Astrocyte (in vitro differentiated cells and primary cell): ENCODE measurements around the gene COL4A6.

Experiments
- EZH2 ChIP-seq: IDR thresholded peaks from 2 replicates; pipeline ENCODE4 v1.6.1; 2012; ENCODE audit warnings: mild to moderate bottlenecking, low read length, inconsistent platforms; ENCODE audit not compliant: insufficient read depth
- TF ChIP-seq, protein P1 (sequence below): IDR thresholded peaks from 2 replicates; pipeline ENCODE4 v1.5.1; 2011; ENCODE audit warnings: low read depth, mild to moderate bottlenecking, inconsistent platforms, low read length, moderate library complexity; ENCODE audit not compliant: insufficient read depth

DNA sequence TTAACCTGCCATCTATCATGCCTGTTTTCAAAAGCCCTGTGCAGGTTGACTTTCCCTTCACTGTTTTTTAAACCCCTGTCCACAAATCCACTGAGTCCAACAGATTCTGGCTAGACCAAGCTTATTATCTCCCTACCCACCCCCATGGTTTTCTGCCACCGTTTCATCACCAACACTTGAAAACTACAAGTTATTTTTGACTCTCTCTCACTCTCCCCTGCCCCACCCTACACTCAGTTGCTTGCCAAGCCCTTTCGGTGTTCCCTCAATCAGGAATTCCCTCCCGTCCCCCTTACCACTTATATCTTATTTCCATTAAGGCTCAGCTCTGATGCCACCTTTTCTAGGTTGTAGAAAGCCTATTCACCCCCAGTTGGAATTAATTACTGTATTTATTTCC is 316.9 kb downstream of the COL4A6 start:
- TF ChIP-seq, protein P1, sequence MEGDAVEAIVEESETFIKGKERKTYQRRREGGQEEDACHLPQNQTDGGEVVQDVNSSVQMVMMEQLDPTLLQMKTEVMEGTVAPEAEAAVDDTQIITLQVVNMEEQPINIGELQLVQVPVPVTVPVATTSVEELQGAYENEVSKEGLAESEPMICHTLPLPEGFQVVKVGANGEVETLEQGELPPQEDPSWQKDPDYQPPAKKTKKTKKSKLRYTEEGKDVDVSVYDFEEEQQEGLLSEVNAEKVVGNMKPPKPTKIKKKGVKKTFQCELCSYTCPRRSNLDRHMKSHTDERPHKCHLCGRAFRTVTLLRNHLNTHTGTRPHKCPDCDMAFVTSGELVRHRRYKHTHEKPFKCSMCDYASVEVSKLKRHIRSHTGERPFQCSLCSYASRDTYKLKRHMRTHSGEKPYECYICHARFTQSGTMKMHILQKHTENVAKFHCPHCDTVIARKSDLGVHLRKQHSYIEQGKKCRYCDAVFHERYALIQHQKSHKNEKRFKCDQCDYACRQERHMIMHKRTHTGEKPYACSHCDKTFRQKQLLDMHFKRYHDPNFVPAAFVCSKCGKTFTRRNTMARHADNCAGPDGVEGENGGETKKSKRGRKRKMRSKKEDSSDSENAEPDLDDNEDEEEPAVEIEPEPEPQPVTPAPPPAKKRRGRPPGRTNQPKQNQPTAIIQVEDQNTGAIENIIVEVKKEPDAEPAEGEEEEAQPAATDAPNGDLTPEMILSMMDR: no peak
- TF ChIP-seq EZH2: no peak
